Endothelial cell of umbilical vein (primary cell): ENCODE results near the gene MLYCD. TPM values are rescaled to one million over a fixed set of nuclear protein-coding genes. Genes with fewer than 3 reads are reported as not detected.

Experiments used
- BruUV-seq: library from RNA; stranded (reverse); fragments of 400-500 nt; replicated peaks from 2 replicates; lab custom pipeline; 2021; lab: Mats Ljungman, UMichigan
- CTCF ChIA-PET: fragments of 300-600, 350-600 bp; sonication (Branson Sonifier 250); formaldehyde crosslinking; loops from one replicate; lab custom pipeline; 2021; ENCODE audit warnings: antibody characterized with exemption, inconsistent platforms; lab: Charles Lee
- POLR2A ChIA-PET: fragments of 300-600, 350-600 bp; sonication (Branson Sonifier 250); formaldehyde crosslinking; loops from one replicate; lab custom pipeline; 2021; ENCODE audit warnings: antibody characterized with exemption, inconsistent platforms; lab: Charles Lee
- DNase-seq: peaks from one replicate; pipeline ENCODE4 v3.0.0-alpha.2; 2011; ENCODE audit warnings: low read depth, low spot score
- FAIRE-seq: peaks from 2 replicates; lab custom pipeline; 2011; peaks lifted over from hg19 to GRCh38; lab: Jason Lieb, UNC
- H2AFZ ChIP-seq: 2 replicates; pipeline ENCODE4 v1.6.0; 2012; ENCODE audit warnings: low read depth, low read length, control low read depth, inconsistent platforms
- H3K27ac ChIP-seq: 2 replicates; pipeline ENCODE4 v1.5.1; 2011; ENCODE audit warnings: low read depth, mild to moderate bottlenecking, control low read depth, low read length, moderate library complexity; ENCODE audit not compliant: insufficient read depth
- H3K27me3 ChIP-seq, 2 experiments: 2 replicates each; pipeline versions ENCODE4 v1.6.0 to v1.6.1; 2011; ENCODE audit warnings: low read length in 2 of 2, mixed read lengths in 1 of 2; ENCODE audit not compliant: control insufficient read depth in 2 of 2, insufficient read depth in 2 of 2
- H3K36me3 ChIP-seq, 2 experiments: 2 replicates in 1 of 2; 3 replicates in 1 of 2; pipeline ENCODE4 v1.5.1; 2011; ENCODE audit warnings: low read length in 2 of 2, mild to moderate bottlenecking in 1 of 2, moderate library complexity in 1 of 2; ENCODE audit not compliant: control insufficient read depth in 2 of 2, insufficient read depth in 2 of 2; ENCODE audit errors: extremely low read depth in 1 of 2
- H3K4me1 ChIP-seq: 3 replicates; pipeline ENCODE4 v1.5.1; 2011; ENCODE audit warnings: mild to moderate bottlenecking, low read length; ENCODE audit not compliant: control insufficient read depth, insufficient read depth; ENCODE audit errors: extremely low read depth
- H3K4me2 ChIP-seq: 2 replicates; pipeline ENCODE4 v1.6.1; 2011; ENCODE audit warnings: low read length, control low read depth, mixed read lengths; ENCODE audit not compliant: insufficient read depth
- H3K4me3 ChIP-seq, 3 experiments: fragments of 200-600 bp in 1 of 3; sonication (generic), shearing (Covaris generic) in 1 of 3; replicated peaks in 1 of 3; 2 replicates each; pipeline ENCODE4 v1.5.1; 2011 to 2016; ENCODE audit warnings: control low read depth in 3 of 3, low read length in 3 of 3, mild to moderate bottlenecking in 2 of 3, inconsistent platforms in 1 of 3, low read depth in 1 of 3, moderate library complexity in 1 of 3; ENCODE audit not compliant: insufficient read depth in 1 of 3
- H3K79me2 ChIP-seq: 2 replicates; pipeline ENCODE4 v1.6.0; 2012; ENCODE audit warnings: low read length, inconsistent platforms; ENCODE audit not compliant: control insufficient read depth, insufficient read depth
- H3K9ac ChIP-seq: replicated peaks from 2 replicates; pipeline ENCODE3; 2011; ENCODE audit warnings: low read length, control low read depth; ENCODE audit not compliant: insufficient read depth; ENCODE audit errors: extremely low read depth
- H3K9me1 ChIP-seq: replicated peaks from 3 replicates; pipeline ENCODE4 v1.6.0; 2011; ENCODE audit warnings: mild to moderate bottlenecking, low read length; ENCODE audit not compliant: control insufficient read depth, insufficient read depth; ENCODE audit errors: extremely low read depth
- H3K9me3 ChIP-seq: replicated peaks from 2 replicates; pipeline ENCODE4 v1.5.1; 2012; ENCODE audit warnings: low read length, inconsistent platforms; ENCODE audit not compliant: control insufficient read depth, insufficient read depth
- H4K20me1 ChIP-seq: replicated peaks from 2 replicates; pipeline ENCODE3; 2011; ENCODE audit warnings: mild to moderate bottlenecking, low read length; ENCODE audit not compliant: control insufficient read depth, insufficient read depth; ENCODE audit errors: extremely low read depth
- EZH2 ChIP-seq: IDR thresholded peaks from 2 replicates; pipeline ENCODE4 v1.6.1; 2012; ENCODE audit warnings: borderline replicate concordance, low read depth, mild to moderate bottlenecking, moderate library complexity, low read length, inconsistent platforms; ENCODE audit not compliant: severe bottlenecking
- FOS ChIP-seq: IDR thresholded peaks from 2 replicates; pipeline ENCODE4 v1.6.1; 2011; ENCODE audit warnings: mild to moderate bottlenecking, low read length, moderate library complexity, borderline replicate concordance; ENCODE audit not compliant: insufficient read depth
- GATA2 ChIP-seq: IDR thresholded peaks from 2 replicates; pipeline ENCODE4 v1.7.0; 2011; ENCODE audit warnings: low read depth, mild to moderate bottlenecking, moderate library complexity, mixed read lengths, low read length; ENCODE audit not compliant: insufficient read length, insufficient read depth
- JUN ChIP-seq: IDR thresholded peaks from 2 replicates; pipeline ENCODE4 v1.6.1; 2011; ENCODE audit warnings: borderline replicate concordance, low read depth; ENCODE audit not compliant: insufficient read length, insufficient read depth
- MYC ChIP-seq: IDR thresholded peaks from one replicate; pipeline ENCODE4 v1.6.1; 2011; ENCODE audit warnings: mild to moderate bottlenecking, low read depth, low read length
- POLR2A ChIP-seq: IDR thresholded peaks from 2 replicates; pipeline ENCODE4 v1.6.1; 2012; ENCODE audit warnings: low read depth, mild to moderate bottlenecking, control low read depth, low read length
- POLR2AphosphoS5 ChIP-seq: IDR thresholded peaks from 2 replicates; pipeline ENCODE4 v1.6.1; 2012; ENCODE audit warnings: low read depth, mild to moderate bottlenecking, control low read depth, low read length, moderate library complexity; ENCODE audit not compliant: insufficient read depth
- dilution Hi-C: fragments of 300-500 bp; cut with MboI; formaldehyde crosslinking; loops from one replicate; pipeline ENCODE4 v1.15.0; 2019; ENCODE audit warnings: low sequenced_read_pairs; ENCODE audit not compliant: extremely low pct_ligation_motif_present
- intact Hi-C: fragments of 100-400 bp; cut with micrococcal nuclease; formaldehyde crosslinking; loops from one replicate; pipeline ENCODE4 v1.10.0; 2022
- polyA plus RNA-seq, 4 experiments: library from polyadenylated mRNA; depleted of rRNA in 3 of 4; stranded (reverse) in 3 of 4; unstranded in 1 of 4; fragments of >200 nt; gene quantifications; 2 replicates each; pipeline versions ENCODE4 v1.2.1 to v1.2.3, GENCODE V29; 2011 to 2012; ENCODE audit warnings: missing spikeins in 1 of 4
- total RNA-seq: library from RNA; stranded (reverse); gene quantifications from 2 replicates; pipeline ENCODE4 v1.2.3, GENCODE V29; 2021
- TF ChIP-seq, protein P1 (sequence below): IDR thresholded peaks from 2 replicates; pipeline ENCODE4 v1.6.1; 2011; ENCODE audit not compliant: insufficient read depth, insufficient read length
- TF ChIP-seq, protein P2 (sequence below), 2 donors: IDR thresholded peaks; 1 replicate in 1 of 2; 2 replicates in 1 of 2; pipeline ENCODE4 v1.5.1; 2011; ENCODE audit warnings: low read length in 2 of 2, mild to moderate bottlenecking in 2 of 2, moderate library complexity in 2 of 2, control low read depth in 1 of 2, inconsistent platforms in 1 of 2, low read depth in 1 of 2; ENCODE audit not compliant: insufficient read depth in 1 of 2; ENCODE audit errors: extremely low read depth in 1 of 2

The MLYCD gene
- total and polyA plus RNA-seq, 2 donors (not counting 3 experiments of a cell fraction or from before 2014, with no cell fraction given), result 2.0 to 3.4 TPM

- Histone ChIP-seq H4K20me1 (no peaks in the 10 kb centered on the region), H3K36me3 (no peaks in the 10 kb centered on the region), H3K4me3 (no peak overlapping the region), H3K9me1 (no peaks in the 10 kb centered on the region), H3K4me1 (peaks cover 5% of the 10 kb centered on the region), H3K9ac (no peak overlapping the region), H3K9me3 (no peaks in the 10 kb centered on the region), H2AFZ (no peak overlapping the region), H3K79me2 (no peaks in the 10 kb centered on the region), H3K27ac (no peak overlapping the region), H3K4me2 (no peak overlapping the region), H3K27me3 (peaks cover 1 to 3% of the 10 kb centered on the region in 2 experiments)
- dilution Hi-C loops (no loop called here), intact Hi-C loops (no loop called here)
- no TSS peak for BruUV-seq
- ChIA-PET POLR2A (no interaction called here), CTCF (no interaction called here)
- no peak for DNase-seq
- no peak for TF ChIP-seq MYC
- no peak for TF ChIP-seq FOS
- TF ChIP-seq POLR2A, result no peak
- no peak for FAIRE-seq
Observed at GRCh38 chr16:83852774-83853173, 46.1 kb upstream of the MLYCD start.

- H3K4me2 ChIP-seq, result no peak overlapping the region
- FAIRE-seq (no peak), DNase-seq (no peak)
- no peaks in the 10 kb centered on the region for H3K79me2 ChIP-seq
- CTCF ChIA-PET, result no interaction called here
- TF ChIP-seq GATA2, result no peak
- TF ChIP-seq EZH2, result no peak
- no peak for TF ChIP-seq MYC
- TF ChIP-seq POLR2AphosphoS5, result no peak
- TF ChIP-seq FOS, result no peak
- no peak for TF ChIP-seq JUN
- TF ChIP-seq, protein P1, sequence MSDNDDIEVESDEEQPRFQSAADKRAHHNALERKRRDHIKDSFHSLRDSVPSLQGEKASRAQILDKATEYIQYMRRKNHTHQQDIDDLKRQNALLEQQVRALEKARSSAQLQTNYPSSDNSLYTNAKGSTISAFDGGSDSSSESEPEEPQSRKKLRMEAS, result no peak
- TF ChIP-seq POLR2A, result no peak
- TF ChIP-seq, protein P2, sequence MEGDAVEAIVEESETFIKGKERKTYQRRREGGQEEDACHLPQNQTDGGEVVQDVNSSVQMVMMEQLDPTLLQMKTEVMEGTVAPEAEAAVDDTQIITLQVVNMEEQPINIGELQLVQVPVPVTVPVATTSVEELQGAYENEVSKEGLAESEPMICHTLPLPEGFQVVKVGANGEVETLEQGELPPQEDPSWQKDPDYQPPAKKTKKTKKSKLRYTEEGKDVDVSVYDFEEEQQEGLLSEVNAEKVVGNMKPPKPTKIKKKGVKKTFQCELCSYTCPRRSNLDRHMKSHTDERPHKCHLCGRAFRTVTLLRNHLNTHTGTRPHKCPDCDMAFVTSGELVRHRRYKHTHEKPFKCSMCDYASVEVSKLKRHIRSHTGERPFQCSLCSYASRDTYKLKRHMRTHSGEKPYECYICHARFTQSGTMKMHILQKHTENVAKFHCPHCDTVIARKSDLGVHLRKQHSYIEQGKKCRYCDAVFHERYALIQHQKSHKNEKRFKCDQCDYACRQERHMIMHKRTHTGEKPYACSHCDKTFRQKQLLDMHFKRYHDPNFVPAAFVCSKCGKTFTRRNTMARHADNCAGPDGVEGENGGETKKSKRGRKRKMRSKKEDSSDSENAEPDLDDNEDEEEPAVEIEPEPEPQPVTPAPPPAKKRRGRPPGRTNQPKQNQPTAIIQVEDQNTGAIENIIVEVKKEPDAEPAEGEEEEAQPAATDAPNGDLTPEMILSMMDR (IDR thresholded peaks at IDR 0.05; ENCODE audit: extremely low read depth in 1 of 2, insufficient read depth in 1 of 2, low read depth in 1 of 2, low read length in 2 of 2), result no peak
- no peaks in the 10 kb centered on the region for H3K4me1 ChIP-seq
- H3K9ac ChIP-seq, result no peak overlapping the region
- H3K27ac ChIP-seq, result no peak overlapping the region
- no peak overlapping the region for H3K4me3 ChIP-seq
- POLR2A ChIA-PET, result no interaction called here
- H3K27me3 ChIP-seq, result peaks cover 1 to 3% of the 10 kb centered on the region in 2 experiments
- intact Hi-C loops (no loop called here), dilution Hi-C loops (no loop called here)
- H3K9me3 ChIP-seq, result no peaks in the 10 kb centered on the region
- H3K36me3 ChIP-seq, result no peaks in the 10 kb centered on the region
- H3K9me1 ChIP-seq, result no peaks in the 10 kb centered on the region
- H4K20me1 ChIP-seq, result no peaks in the 10 kb centered on the region
- H2AFZ ChIP-seq, result no peak overlapping the region
- BruUV-seq, result no TSS peak
Observed at GRCh38 chr16:83853834-83854233, 45.1 kb upstream of the MLYCD start.
